NCI-H2107 treated with DMSO at 0.1 percent for 48 hours (cell line): ENCODE data around the gene PTGDS.

Experiments used
- DNase-seq: peaks from one replicate; lab custom pipeline; 2025; ENCODE audit not compliant: unreplicated experiment; lab: John Stamatoyannopoulos, UW

PTGDS gene

DNA sequence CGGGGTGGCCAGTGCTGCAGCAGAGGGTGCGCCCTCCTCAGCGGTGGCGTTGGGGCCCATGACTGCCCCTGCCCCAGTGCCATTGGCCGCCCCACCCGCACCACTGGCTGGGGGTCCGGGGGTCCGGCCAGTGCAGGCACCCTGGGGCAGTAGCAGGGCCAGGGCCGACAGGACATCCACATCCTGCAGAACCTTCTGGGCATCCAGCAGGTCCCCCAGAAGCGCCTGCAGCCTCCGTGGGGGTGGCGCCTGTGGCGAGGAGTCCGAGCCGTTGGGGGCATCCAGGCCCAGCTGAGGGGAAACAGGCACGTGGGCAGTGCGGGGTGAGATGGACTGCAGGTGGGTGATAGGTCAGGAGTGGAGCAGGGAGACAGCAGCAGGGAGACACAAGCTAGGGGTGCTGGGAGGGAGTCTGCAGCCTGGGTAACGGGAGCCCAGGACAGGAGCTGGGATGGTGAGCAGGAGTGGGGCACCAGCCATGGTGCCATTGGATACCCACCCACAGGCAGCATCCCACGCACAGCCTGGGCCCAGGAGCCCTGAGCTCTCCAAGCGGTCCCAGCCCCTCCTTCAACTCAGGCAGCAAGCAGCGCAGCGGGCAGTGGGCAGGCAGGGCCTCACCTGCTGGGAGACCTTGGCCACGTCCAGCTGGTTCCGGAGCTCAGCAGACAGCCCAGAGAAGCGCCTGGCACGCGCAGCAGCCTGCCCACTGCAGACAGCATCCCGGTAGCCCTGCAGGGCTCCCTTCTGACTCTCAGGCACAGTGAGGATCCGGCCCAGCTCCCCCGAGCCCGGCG is 43.7 kb downstream of the PTGDS start:
- no peak for DNase-seq

DNA sequence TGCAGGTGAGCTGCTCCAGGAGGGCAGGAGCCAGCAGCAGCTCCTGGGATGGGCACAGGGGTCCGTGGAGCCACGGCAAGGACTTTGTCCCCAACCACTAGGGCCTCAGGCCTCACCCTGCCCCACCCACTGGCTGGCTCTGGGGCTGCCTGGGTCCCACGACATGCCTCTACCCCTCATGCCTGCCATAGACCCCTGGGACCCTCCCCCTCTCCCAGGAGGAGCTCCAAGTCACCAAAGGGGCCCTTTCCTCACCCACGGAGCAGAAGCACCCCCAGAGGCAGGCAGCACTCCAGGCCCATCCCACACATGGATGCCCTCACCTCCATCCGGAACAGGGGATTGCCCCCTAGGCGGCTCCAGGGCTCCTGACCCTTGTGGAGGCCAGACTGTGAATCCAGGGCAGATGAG is 44.3 kb downstream of the PTGDS start:
- DNase-seq: no peak

DNA sequence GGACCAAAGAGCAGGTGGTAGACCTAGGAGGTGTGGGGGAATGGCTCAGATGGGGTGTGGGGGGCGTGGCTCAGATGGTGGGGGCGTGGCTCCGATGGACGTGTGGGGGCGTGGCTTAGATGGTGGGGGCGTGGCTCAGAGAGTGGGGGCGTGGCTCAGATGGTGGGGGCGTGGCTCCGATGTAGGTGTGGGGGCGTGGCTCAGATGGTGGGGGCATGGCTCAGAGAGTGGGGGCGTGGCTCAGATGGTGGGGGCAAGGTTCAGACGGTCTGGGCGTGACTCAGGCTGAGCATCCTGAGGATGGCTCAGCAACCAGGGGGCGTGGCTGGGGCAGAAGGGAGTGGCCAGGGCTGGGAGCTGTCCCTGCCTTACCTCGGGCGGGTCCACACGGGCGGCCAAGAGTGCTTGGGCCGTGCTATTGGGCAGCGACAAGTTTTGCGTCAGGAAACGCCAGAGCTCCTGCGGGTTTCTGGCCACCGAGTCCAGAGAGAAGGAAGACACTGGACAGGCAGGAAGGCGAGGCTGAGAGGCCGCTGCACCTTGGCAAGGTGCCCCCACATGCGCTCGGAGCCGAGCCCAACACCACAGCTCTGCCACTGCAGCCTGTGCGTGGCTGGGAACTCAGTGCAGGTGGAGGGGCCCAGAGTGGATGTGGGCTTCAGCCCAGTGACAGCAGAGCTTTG is 44.8 kb downstream of the PTGDS start:
- DNase-seq: no peak

DNA sequence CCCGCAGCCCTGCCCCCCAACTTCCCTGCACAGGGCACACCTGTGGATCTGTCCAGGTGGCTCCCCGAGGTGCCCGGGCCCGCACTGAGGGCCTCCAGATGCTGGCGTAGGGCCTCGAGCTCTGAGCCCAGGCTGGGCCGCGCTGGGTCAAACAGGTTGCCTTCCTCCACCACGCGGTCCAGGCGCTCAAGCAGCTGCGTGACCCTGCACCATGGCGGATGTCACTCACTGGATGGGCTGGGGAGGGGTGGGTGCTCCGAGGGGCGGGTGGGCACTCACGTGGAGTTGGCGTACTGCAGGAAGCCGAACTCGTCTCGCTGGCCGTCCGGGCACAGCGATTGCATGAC is 45.3 kb downstream of the PTGDS start:
- DNase-seq: no peak

DNA sequence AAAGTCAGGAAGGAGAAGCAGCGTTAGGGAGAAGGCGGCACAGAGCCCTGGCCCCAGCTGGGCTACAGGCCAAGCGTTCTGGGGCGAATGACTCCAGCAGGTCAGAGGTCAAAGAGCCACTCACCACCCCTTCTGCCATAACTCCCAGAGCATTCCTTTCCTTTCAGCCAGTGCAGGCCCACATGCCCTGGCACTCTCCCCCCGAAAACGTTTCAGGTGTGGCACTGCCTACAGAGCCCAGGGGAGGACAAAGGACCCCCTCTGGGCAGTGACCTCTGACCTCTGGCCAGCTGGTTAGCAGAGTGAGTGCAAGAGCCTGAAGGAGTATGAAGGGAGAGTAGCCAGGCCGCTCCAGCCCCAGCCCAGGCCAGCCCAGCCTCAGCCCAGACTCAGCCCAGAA is 45.9 kb downstream of the PTGDS start:
- no peak for DNase-seq

DNA sequence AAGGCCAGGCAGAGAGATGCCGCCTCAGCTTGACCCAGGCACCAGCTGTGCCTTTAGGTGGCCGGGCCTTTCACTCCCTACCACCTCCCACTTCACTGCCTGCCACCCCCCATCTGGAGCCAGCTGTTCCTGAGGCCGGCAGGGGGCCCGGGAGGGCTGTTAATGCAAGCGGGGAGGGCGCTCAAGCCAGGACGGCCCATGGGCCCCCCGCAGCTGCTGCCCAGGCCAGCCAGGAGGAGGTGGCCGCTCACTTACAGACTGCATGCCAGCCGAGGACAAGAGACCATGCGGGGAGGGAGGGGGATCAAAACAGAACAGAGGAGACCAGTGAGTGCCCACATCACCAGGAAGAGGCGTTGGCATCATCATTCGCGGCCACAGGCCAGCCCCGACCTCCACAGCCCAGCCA is 46.3 kb downstream of the PTGDS start:
- DNase-seq: no peak

DNA sequence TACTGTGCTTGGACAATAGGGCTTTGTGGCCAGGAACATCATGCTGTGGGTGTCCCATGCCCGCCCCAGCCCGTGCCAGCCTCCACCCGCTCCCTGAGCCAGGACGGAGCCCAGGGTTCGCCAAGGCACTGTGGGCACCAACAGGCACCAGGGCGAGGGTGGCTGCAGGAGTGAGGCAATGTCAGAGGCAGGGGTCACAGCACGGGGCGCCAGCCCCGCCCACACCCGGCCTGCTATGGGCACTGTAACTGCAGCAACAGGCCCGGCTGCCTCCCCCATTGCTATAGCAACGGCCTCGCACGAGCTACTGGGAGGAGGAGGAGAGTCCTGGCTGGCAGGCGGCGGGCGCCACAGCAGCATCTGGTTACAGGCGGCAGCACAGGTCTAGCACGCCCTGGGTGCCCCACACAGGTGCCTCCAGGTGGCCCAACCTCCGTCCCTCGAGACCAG is 48.2 kb downstream of the PTGDS start:
- peak; percentile 93 for DNase-seq

DNA sequence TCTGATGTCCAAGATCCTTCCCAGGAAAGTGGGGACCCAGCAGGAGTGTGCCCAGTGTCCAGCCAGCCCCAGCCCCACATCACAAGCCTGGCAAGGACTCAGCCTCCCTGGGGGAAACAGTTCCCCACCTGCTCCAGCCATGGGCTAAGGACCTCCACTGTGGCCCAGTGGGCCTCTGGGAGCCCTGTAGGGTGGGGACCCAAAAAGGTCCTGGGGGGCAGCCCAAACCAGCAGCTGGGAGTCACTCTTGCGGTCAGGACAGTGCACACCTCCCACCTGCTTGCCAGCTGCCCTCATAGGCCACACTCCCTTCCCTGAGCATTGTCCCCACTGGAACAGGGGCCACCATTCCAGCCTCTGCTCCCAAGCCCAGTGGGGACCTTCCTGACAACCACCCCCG is 49.1 kb downstream of the PTGDS start:
- no peak for DNase-seq

DNA sequence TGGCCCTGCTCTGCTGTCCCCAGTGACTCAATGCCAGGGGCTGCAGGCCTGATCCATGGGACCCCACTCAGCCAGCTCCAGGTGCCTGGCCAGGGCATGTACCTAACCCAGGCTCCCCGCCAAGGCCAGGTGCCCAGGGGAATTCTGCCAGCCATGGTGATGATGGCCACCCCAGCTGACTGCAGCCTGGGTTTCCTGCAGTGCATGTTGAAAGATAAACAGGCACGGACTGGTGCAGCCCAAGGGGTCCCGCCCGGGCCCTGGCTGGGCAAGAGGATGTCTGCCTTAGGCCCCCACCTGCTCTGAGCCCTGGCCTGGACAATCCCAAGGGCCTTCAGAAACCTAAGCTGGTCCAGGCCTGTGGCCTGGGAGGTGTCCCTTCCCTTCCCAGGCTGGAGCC is 49.5 kb downstream of the PTGDS start:
- DNase-seq: peak; percentile 19

DNA sequence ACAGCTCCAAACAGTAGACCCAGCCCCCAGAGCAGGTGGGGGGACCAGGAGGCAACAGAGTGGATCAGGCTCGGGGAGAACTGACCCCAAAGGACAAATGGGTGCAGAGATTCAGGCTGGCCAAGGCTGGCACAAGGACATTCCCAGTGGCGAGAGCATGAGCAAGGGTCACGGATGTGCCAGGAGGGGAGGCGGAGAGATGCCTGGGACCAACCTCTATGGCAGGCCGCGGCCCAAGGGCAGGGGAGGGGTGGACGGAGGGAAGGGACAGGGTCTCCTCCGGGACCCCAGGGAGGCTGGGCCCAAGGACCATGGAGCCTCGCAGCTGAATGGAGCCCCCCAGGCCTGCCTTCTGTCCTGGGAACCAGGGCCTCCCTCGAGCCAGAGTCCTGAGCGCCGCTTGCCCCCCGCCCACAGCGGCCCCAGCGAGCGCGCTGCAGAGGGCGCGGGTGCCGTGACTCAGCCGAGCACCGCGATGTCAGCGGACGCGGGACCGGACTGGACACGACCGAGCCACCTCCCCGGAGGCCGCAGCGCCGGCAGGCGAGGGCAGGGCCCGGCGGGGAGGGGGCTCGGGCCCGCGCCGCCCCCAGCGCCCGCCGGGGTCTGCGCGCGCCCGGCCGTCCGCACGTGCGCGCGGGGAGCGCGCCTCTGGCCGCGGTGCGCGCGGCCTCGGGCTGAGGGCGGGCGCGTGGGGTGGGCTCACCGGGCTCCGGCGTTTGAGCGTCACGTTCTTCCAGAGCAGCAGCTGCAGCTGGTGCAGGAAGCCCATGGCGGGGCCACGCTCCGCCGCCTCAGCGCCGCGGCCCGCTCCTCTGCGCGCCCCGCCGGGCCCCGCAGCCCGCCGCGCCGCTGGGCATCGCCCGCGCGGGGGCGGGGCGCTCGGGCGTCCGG is 50.3 kb downstream of the PTGDS start, which contains the start of gene ABCA2:
TSS of gene ABCA2 (minus strand) at position 869 of the 894 bp plus-strand sequence. CDS start at position 772, 97 bp downstream.
- no peak for DNase-seq

DNA sequence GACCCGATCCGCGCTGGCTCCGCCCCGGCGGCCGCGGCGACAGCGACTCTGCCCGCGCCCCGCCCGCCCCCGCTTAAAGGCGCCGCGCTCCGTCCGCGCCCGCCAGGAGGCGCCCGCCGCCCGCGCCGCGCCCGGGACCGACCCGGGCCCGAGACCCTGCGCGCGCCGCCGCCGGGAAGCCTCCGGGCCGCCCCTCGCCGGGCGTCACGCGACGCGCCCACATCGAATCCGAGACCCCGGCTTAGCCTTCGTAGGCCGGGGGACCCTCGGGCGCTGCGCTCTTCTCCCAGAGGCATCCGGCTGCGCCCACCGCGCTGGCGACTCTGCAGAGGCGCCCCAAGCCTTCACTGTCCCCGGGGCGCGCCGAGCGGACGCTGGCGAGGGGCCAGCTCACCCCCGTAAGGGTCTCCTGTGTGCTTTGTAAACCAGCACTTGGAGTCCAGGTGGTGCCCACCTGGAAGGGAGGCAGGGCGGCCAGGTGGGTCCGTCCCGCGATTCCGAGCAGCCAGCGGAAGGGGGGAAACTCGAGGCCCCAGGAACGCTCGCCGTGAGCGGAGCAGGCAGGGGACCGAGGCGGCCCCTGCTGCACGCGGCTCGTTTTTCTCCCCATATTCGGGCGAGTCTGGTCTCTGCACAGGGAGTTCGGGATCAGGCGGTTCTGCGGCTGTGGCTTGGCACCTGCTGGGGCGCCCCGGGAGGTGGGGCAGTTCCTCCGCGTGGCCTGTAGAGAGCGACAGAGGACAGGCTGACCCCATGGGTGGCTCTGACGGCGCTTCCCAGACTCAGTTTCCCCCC is 51.2 kb downstream of the PTGDS start:
- DNase-seq: peak; percentile 58

DNA sequence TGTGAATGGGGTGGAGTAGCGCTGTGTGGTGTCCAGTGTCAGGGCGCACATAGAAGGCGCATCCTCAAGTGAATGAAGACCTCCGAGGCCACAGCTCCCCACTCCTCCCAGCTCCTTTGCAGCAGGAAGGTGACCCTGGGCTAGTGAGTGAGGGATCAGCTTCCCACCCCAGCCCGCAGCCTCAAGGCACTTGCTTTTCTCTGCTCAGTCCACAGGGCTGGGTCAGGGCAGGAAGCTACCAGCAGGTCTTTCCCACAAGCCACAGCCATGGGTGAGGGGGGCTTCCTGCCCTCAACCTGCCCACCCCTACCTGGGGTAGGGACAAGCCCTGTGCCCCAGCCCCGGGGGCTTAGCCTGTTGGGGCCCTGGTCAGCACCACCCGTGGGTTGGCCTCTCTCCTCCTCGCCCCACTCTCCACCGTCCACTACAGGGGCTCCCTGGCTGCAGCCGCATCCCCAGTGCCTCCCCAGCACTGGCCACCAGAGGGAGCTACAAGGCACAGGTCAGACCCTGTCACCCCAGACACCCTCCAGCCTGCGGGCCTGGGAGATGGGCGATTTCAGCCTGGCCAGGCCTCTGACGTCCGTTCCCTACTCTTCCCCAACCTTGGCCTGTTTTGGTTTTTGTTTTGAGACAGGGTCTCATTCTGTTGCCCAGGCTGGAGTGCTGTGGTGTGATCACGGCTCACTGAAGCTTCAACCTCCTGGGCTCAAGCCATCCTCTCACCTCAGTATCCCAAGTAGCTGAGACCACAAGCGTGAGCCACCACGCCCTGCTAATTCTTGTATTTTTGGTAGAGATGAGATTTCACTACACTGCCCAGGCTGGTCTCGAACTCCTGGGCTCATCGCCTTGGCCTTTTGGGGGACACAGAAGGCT is 52.0 kb downstream of the PTGDS start:
- DNase-seq: peak; percentile 35

DNA sequence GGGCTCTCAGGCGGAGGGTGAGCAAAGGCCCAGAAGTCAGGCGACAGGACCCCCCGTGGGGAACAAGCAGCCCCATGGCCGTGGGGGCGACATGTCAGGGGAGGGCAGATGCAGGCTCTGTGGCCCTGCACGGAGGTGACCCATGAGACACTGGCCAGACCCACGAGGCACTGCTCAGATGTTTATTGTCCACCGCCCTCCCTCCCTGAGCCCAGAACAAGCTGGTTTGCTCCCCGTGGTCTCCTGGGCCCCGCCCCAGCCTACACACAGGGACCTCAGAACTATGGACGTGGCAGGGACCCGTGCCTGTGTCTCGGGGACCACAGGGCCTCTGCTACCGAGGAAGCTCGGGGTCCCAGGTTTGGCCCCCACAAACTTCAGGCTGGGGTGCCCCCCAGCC is 52.7 kb downstream of the PTGDS start:
- DNase-seq: no peak

DNA sequence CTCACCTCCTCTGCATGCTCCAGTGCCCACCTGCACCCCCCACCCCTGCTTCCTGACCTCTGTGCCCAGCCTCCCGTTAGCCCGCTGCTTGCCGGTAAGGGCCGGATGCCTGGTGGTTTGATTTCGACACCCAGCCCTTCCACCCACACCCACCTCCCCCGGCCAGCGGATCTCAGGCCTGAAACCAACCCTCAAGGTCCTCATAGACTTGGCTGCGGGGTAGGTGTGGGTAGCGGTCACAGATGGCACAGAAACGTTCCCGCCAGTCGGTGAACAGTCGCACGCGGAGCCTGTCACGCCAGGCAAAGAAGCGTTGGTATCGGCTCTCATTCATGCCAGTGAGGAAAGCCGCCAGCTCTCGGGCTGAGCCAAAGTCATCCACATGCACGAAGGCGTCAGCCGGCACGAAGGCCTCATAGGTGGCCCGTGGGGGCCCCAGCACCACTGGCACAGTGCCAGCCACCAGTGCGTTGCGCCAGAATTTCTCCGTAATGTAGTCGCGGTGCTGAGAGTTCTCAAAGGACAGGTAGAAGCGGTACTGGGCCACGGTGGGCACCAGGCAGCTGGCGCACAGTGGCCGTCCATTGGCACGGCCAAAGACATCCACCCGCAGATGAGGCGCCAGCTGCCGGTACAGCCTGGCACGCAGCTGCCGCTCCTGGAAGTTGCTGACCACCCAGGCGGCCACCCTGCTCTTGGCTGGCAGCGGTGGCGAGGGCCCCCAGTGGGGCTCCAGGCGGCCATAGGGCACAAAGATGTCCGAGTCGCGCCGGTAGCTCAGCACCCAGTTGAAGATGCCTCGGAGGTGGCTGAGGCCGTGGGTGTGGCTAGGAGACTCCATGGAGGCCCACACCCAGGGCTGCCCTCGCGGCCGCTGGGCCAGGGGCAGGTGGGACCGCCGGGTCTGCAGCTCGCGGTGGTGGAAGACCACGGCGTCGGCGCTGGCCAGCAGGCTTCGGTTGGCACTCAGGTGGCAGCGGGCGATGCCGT is 53.5 kb downstream of the PTGDS start:
- DNase-seq: no peak
